SIG-M5 treated with dmso at 0.1 percent for 504 hours (cell line): ENCODE results near the gene NUDT1.

ENCODE experiments used
- DNase-seq: peaks from one replicate; lab custom pipeline; 2025; ENCODE audit not compliant: unreplicated experiment; lab: John Stamatoyannopoulos, UW

Gene NUDT1

GRCh38 chr7:2222516-2222915, 19.5 kb upstream of the NUDT1 start:
- DNase-seq, result no peak

- DNase-seq, result no peak
Measured at GRCh38 chr7:2223321-2223720, 18.7 kb upstream of the NUDT1 start.

GRCh38 chr7:2224491-2224928, 17.5 kb upstream of the NUDT1 start:
- DNase-seq, result no peak

GRCh38 chr7:2224934-2225333, 17.1 kb upstream of the NUDT1 start:
- no peak for DNase-seq

- DNase-seq, result no peak
Measured at GRCh38 chr7:2225336-2225735, 16.7 kb upstream of the NUDT1 start.

- no peak for DNase-seq
Measured at GRCh38 chr7:2225830-2226229, 16.2 kb upstream of the NUDT1 start.

- no peak for DNase-seq
Measured at GRCh38 chr7:2227699-2228098, 14.3 kb upstream of the NUDT1 start.

GRCh38 chr7:2228921-2229320, 13.1 kb upstream of the NUDT1 start:
- DNase-seq, result no peak

GRCh38 chr7:2229467-2229866, 12.6 kb upstream of the NUDT1 start:
- no peak for DNase-seq

- DNase-seq, result no peak
Measured at GRCh38 chr7:2230226-2230625, 11.8 kb upstream of the NUDT1 start.

- no peak for DNase-seq
Measured at GRCh38 chr7:2230882-2231281, 11.1 kb upstream of the NUDT1 start.

- no peak for DNase-seq
Measured at GRCh38 chr7:2231992-2232765, 9.8 kb upstream of the NUDT1 start.

- DNase-seq, result peak; percentile 88
Measured at GRCh38 chr7:2232766-2233520, 9.1 kb upstream of the NUDT1 start, which contains the start of gene MAD1L1. TSS of gene MAD1L1 (minus strand) at chr7:2232945. CDS start at chr7:2230133, 2,812 bp downstream.

GRCh38 chr7:2233926-2234325, 8.1 kb upstream of the NUDT1 start:
- DNase-seq, result no peak

GRCh38 chr7:2237109-2237602, 4.9 kb upstream of the NUDT1 start:
- peak; percentile 97 for DNase-seq

- DNase-seq, result no peak
Measured at GRCh38 chr7:2239242-2239641, 2.8 kb upstream of the NUDT1 start.

- DNase-seq, result peak; percentile 61
Measured at GRCh38 chr7:2242541-2243429, 759 bp downstream of the NUDT1 start.

GRCh38 chr7:2243458-2243857, 1.4 kb downstream of the NUDT1 start:
- no peak for DNase-seq

GRCh38 chr7:2244404-2244995, 2.5 kb downstream of the NUDT1 start:
- DNase-seq, result no peak

- no peak for DNase-seq
Measured at GRCh38 chr7:2245883-2246675, 4.1 kb downstream of the NUDT1 start.
